Measurements from ENCODE around the gene ATP6V0E1. TPM values are rescaled to one million over a fixed set of nuclear protein-coding genes. Genes with fewer than 3 reads are reported as not detected.
"Not testable (repeated sequence)": the region's sequence is repeated elsewhere in the genome, so short reads cannot be mapped to it uniquely, and the experiment has no call there.

Gene ATP6V0E1
- total RNA-seq, 1 donor from 2014 or later = 326 TPM

DNA sequence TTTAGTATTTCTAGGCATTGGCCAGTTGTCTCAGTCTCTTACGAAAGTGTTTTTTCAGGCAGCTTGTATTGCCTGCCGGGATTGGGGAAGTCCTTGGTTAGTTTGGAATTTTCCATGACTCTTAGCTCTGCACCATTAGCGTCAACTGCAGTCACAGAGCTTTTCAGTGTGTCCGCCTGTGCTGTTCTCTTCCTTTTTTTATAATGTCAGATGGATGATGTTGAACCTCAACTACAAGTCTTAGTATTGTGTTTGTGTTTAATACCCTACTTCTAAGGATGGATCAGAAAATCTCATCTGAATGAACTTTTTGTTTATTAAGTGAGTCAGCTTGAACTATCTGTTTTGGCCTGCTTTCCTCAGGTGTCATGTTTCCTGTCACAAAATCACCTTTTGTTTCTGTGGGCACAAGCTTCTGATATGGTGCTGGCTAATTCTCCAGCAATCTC, 33.1 kb downstream of the ATP6V0E1 start:
- TF ChIP-seq, protein P1, sequence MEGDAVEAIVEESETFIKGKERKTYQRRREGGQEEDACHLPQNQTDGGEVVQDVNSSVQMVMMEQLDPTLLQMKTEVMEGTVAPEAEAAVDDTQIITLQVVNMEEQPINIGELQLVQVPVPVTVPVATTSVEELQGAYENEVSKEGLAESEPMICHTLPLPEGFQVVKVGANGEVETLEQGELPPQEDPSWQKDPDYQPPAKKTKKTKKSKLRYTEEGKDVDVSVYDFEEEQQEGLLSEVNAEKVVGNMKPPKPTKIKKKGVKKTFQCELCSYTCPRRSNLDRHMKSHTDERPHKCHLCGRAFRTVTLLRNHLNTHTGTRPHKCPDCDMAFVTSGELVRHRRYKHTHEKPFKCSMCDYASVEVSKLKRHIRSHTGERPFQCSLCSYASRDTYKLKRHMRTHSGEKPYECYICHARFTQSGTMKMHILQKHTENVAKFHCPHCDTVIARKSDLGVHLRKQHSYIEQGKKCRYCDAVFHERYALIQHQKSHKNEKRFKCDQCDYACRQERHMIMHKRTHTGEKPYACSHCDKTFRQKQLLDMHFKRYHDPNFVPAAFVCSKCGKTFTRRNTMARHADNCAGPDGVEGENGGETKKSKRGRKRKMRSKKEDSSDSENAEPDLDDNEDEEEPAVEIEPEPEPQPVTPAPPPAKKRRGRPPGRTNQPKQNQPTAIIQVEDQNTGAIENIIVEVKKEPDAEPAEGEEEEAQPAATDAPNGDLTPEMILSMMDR (IDR thresholded peaks at IDR 0.05) = no peak
- intact Hi-C loops (cut with DNase I) = no loop called here
- Histone ChIP-seq H3K9me3 (no peaks in the 10 kb centered on the region), H3K27ac (peak overlapping the region; percentile 66), H3K4me1 (peaks cover 53% of the 10 kb centered on the region), H3K4me3 (no peak overlapping the region), H3K36me3 (peaks cover 19% of the 10 kb centered on the region), H3K27me3 (no peaks in the 10 kb centered on the region)
- DNase-seq (no peak), ATAC-seq (peak; percentile 63)

GRCh38 chr5:173017087-173017486, 33.5 kb downstream of the ATP6V0E1 start:
- Histone ChIP-seq H3K36me3 (peaks cover 22% of the 10 kb centered on the region), H3K4me1 (peaks cover 48% of the 10 kb centered on the region), H3K27ac (peak overlapping the region; percentile 66)
- H3K27me3 ChIP-seq; intact Hi-C loops (cut with DNase I); H3K4me3 ChIP-seq; ATAC-seq; DNase-seq; H3K9me3 ChIP-seq: not testable (repeated sequence)

- no peaks in the 10 kb centered on the region for H3K27me3 ChIP-seq
- no peaks in the 10 kb centered on the region for H3K9me3 ChIP-seq
- peak overlapping the region; percentile 51 for H3K27ac ChIP-seq
- H3K4me1 ChIP-seq = peaks cover 38% of the 10 kb centered on the region
- peak; percentile 81 for ATAC-seq
- intact Hi-C loops (cut with DNase I) = no loop called here
- TF ChIP-seq, protein P1 (IDR thresholded peaks at IDR 0.05) = no peak
- DNase-seq = no peak
- no peak overlapping the region for H3K4me3 ChIP-seq
- H3K36me3 ChIP-seq = peaks cover 34% of the 10 kb centered on the region
These were observed 34.8 kb downstream of the ATP6V0E1 start for GRCh38 chr5:173018358-173018757.

GRCh38 chr5:173020154-173020581, 36.6 kb downstream of the ATP6V0E1 start:
- Histone ChIP-seq H3K4me1 (peaks cover 22% of the 10 kb centered on the region), H3K27ac (no peak overlapping the region), H3K9me3 (no peaks in the 10 kb centered on the region), H3K4me3 (no peak overlapping the region), H3K36me3 (peaks cover 34% of the 10 kb centered on the region), H3K27me3 (no peaks in the 10 kb centered on the region)
- ATAC-seq (no peak), DNase-seq (no peak)
- intact Hi-C loops (cut with DNase I) = no loop called here
- TF ChIP-seq, protein P1 (IDR thresholded peaks at IDR 0.05) = no peak

GRCh38 chr5:173020643-173021042, 37.1 kb downstream of the ATP6V0E1 start:
- DNase-seq (no peak), ATAC-seq (no peak)
- Histone ChIP-seq H3K9me3 (no peaks in the 10 kb centered on the region), H3K36me3 (peaks cover 34% of the 10 kb centered on the region), H3K27me3 (no peaks in the 10 kb centered on the region), H3K27ac (no peak overlapping the region), H3K4me1 (peaks cover 17% of the 10 kb centered on the region), H3K4me3 (no peak overlapping the region)
- intact Hi-C loops (cut with DNase I) = no loop called here
- TF ChIP-seq, protein P1 (IDR thresholded peaks at IDR 0.05) = no peak

GRCh38 chr5:173025651-173026050, 42.1 kb downstream of the ATP6V0E1 start:
- H3K27me3 ChIP-seq = no peaks in the 10 kb centered on the region
- no peak overlapping the region for H3K4me3 ChIP-seq
- no peaks in the 10 kb centered on the region for H3K9me3 ChIP-seq
- no peak overlapping the region for H3K27ac ChIP-seq
- ATAC-seq (no peak), DNase-seq (no peak)
- intact Hi-C loops (cut with DNase I) = no loop called here
- TF ChIP-seq, protein P1 (IDR thresholded peaks at IDR 0.05) = no peak
- peaks cover 19% of the 10 kb centered on the region for H3K4me1 ChIP-seq
- peaks cover 25% of the 10 kb centered on the region for H3K36me3 ChIP-seq
